ENCODE measurements around the gene REV3L. TPM values are rescaled to one million over a fixed set of nuclear protein-coding genes. Genes with fewer than 3 reads are reported as not detected.

Gene REV3L, protein sequence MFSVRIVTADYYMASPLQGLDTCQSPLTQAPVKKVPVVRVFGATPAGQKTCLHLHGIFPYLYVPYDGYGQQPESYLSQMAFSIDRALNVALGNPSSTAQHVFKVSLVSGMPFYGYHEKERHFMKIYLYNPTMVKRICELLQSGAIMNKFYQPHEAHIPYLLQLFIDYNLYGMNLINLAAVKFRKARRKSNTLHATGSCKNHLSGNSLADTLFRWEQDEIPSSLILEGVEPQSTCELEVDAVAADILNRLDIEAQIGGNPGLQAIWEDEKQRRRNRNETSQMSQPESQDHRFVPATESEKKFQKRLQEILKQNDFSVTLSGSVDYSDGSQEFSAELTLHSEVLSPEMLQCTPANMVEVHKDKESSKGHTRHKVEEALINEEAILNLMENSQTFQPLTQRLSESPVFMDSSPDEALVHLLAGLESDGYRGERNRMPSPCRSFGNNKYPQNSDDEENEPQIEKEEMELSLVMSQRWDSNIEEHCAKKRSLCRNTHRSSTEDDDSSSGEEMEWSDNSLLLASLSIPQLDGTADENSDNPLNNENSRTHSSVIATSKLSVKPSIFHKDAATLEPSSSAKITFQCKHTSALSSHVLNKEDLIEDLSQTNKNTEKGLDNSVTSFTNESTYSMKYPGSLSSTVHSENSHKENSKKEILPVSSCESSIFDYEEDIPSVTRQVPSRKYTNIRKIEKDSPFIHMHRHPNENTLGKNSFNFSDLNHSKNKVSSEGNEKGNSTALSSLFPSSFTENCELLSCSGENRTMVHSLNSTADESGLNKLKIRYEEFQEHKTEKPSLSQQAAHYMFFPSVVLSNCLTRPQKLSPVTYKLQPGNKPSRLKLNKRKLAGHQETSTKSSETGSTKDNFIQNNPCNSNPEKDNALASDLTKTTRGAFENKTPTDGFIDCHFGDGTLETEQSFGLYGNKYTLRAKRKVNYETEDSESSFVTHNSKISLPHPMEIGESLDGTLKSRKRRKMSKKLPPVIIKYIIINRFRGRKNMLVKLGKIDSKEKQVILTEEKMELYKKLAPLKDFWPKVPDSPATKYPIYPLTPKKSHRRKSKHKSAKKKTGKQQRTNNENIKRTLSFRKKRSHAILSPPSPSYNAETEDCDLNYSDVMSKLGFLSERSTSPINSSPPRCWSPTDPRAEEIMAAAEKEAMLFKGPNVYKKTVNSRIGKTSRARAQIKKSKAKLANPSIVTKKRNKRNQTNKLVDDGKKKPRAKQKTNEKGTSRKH (N-terminal part only)
- total RNA-seq = 95.9 and 116 TPM in 2 replicates

DNA sequence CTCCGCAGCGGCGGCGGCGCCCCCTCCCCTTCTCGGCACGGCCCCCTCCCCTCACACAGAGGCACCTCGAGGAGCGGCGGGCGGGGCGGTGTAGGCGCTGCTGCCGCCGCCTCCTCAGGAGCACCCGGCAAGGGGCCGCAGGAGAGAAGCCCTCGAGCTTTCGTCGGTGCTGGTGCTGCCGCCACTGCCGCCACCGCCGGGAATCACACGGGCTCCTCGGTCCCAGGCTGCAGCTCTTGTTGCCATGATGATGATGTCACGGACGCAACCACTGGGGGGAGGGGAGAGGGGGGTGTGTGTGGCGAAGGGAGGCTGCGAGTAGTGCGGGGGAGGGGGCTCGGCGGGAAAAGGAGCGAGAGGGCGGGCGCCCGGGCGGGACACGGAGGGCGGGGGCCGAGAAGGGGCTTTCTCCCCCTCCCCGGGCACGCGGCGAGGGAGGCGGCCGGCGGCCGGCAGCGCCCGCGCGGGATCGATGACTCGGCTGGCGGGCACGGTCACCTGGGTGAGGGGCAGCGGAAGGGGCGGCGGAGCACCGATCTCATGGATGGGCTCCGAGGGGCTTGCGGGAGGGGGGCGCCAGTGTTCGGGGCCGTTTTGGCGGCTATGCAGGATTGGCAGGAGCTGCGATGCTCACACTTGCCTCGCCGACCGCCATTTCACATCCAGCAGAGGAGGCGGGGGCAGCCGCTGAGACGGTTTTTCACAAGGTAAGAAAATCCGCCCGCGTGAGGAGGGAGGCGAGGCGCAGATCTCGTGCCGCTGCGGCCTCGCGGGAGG lies at the start of gene REV3L:
REV3L (minus strand) TSS at position 260 of the 777 bp plus-strand sequence. CDS start 330 bp downstream, outside the sequence.

Other genes with a start within 250 kb of the REV3L start
- 59.3 and 60.7 TPM in 2 replicates for gene TRAF3IP2, start 122.7 kb upstream of the REV3L start, total RNA-seq

All from hair follicle dermal papilla cell (primary cell).